HG02938 (cell line): ENCODE measurements around the gene CD248.
"Not testable (repeated sequence)": the region's sequence is repeated elsewhere in the genome, so short reads cannot be mapped to it uniquely, and the experiment has no call there.

ENCODE experiments used
- ATAC-seq: cut with Tn5 transposase; IDR thresholded peaks from one replicate; pipeline ENCODE4 v1.9.1; 2021; ENCODE audit warnings: mild to moderate bottlenecking, moderate library complexity; ENCODE audit not compliant: unreplicated experiment

CD248 gene

DNA sequence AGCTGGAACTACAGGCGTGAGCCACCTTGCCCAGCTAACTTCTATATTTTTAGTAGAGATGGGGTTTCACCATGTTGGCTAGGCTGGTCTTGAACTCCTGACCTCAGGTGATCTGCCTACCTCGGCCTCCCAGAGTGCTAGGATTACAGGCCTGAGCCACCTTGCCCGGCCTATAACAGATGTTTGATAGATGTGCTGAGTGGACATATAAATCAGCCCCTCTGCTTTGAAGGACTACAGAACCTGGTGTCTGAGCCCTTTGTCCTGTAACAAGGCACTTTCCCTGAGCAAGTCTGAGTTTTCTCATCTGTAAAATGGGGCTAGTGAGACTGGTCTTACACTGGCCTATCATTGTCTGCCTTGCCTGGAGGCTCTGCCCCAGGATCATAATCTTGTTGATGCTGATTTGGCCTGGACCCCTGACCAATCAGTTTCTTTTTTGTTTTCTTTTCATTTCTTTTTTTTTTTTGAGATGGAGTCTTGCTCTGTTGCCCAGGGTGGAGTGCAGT lies 12.4 kb upstream of the CD248 start:
- no peak for ATAC-seq

DNA sequence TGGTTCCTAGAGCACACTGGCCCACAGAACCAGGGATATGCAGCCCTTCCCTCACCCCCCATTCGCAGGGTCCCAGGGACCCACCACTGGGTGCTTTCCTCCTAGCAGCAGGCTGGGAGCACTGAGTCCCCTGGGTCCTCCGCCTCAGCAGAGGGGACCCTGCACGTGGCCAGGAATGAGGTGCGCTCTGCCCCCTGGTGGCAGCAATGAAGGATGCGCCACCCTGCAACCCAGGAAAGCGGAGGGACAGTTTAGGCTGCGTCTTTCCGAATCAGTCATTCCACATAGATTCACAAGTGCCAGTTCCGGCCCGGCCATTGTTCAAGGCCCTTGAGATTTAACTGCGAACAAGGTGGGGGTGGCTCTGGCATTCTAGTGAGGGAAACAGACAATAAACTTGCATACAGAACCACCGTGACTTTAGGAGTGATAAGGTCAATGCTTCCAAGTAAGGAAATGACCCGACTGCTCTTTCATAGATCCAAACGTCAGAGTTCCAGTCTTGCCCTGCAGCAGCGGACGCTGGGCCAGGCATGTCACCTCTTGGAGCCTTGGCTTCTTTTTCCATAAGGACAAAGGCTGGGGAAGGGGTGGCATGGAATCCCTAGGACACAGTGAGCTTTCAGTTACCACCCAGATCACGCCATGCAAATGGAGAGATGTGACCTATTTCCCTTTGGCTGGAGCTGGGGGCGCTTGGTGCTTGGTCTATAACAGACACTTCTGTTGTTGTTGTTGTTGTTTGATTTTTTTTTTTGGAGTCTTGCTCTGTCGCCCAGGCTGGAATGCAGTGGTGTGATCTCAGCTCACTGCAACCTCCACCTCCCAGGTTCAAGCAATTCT lies 11.7 kb upstream of the CD248 start:
- ATAC-seq: no peak

GRCh38 chr11:66328031-66328301 lies 11.1 kb upstream of the CD248 start:
- no peak for ATAC-seq

GRCh38 chr11:66327171-66328030 lies 10.6 kb upstream of the CD248 start:
- no peak for ATAC-seq

DNA sequence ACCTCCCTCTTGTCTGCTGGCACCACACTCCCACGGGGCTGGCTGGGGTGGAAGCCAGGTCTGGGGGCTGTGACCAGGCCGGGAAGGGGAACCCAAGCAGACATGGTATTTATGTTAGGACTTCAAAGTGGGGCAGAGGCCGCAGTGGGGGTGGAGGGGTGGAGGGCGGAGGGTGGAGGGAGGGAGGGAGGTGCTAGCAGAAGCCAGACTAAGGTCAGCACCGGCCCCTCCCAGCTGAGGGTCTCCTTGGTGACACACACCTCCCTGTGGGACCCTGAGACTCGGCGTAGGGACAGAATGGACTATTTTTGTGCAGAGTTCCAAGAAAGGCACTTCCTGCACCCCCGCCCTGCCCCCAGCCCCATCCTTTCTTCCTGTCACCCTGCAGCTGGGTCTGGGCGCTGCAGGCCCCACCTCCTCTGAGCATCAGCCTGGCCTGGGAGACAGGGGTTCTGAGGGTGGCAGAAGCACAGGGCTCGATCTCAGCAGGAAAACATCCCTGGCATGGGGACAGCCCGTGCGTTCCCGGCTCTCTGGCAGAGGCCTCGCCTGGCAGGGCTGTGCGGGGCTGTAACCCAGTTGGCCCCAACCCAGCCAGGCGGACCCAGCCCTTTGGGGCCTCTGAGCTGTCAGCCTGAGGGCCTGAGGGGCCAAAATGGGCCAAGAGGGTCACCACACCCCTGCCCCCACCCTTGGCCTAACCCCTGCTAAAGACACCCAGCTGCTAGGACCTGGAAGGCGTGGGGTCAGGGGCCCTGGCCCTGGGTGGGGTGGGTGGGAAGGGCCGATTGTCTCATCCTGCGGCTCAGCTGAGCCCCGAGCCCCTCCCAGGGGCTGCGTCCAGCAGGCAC lies 9.6 kb upstream of the CD248 start:
- no peak for ATAC-seq

- ATAC-seq: no peak
These were observed 8.4 kb upstream of the CD248 start for GRCh38 chr11:66325263-66325671.

DNA sequence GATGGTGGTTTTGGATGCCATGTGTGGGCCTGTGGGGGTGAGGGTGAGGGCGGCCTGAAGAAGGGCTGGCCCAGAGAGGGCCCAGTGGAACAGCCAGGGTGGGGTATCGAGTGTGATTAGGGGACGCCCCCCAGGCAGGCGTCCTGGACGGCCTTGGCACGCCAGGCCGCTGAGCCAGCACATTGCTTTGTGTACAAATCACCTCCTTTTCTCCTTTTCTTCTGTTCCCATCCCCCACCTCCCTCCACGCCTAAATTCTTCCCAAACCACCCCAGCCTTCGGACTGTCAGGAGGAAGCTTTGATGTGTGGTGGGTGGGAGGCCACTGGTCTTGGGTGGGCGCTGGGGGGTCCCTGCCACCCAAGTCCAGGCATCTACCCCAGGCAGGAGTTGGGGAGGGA lies 7.8 kb upstream of the CD248 start:
- ATAC-seq: no peak

DNA sequence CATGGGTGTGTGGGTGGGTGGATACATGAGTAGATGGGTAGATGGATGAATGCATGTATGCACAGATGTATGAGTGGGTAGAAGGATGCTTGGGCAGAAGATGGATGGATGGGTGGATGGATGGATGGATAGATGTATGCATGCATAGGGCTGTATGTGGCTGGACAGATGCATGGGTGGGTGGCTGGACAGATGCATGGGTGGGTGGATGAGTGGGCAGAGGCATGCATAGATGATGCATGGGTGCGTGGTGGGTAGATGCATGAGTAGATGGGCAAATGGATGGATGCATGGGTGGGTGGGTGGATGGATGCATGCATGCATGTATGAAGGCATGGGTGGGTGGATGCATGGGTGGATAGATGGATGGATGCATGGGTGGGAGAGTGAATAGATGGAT lies 6.8 kb upstream of the CD248 start:
- no peak for ATAC-seq

- no peak for ATAC-seq
These were observed 6.0 kb upstream of the CD248 start for GRCh38 chr11:66322732-66323427.

DNA sequence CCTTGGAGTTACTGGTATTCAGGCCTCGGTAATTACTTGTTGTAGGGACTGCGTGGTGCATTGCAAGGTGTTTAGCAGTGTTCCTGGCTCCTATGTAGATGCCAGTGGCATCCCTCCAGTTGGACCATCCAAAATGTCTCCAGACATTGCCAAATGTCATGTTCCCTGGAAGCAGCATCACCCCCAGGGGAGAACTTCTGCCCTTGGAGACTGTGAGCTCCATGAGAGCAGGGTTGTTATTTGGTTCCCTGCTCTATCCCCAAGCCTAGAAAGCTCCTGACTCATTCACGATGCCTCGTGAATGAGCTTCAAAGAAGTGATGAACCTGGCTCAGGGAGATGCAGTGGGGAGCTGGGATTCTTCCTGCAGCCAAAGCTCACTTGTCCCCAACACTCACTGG lies 4.8 kb upstream of the CD248 start:
- no peak for ATAC-seq

DNA sequence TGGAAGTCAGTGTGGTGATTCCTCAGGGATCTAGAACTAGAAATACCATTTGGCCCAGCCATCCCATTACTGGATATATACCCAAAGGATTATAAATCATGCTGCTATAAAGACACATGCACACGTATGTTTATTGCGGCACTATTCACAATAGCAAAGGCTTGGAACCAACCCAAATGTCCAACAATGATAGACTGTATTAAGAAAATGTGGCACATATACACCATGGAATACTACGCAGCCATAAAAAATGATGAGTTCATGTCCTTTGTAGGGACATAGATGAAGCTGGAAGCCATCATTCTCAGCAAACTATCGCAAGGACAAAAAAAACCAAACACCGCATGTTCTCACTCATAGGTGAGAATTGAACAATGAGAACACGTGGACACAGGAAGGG lies 3.9 kb upstream of the CD248 start:
- not testable (repeated sequence) for ATAC-seq

GRCh38 chr11:66320289-66320688 lies 3.4 kb upstream of the CD248 start:
- ATAC-seq: not testable (repeated sequence)

DNA sequence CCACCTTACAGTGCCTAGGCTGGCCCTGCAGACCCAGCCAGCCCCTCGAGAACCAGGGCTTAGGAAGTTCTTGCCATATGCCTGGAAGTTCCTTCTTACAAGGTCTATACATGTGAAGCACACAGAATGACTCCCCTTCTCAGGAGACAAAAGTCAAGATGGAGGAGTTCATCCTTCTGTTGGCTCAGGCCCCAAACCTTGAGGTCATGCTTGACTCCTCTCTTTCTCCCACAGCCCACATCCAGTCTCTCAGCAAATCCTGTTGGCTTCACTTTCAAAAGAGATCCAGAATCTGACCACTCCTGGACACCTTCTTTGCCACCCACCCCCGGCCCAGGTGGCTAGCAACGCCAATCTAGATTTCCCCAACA lies 1.7 kb upstream of the CD248 start:
- ATAC-seq: no peak

DNA sequence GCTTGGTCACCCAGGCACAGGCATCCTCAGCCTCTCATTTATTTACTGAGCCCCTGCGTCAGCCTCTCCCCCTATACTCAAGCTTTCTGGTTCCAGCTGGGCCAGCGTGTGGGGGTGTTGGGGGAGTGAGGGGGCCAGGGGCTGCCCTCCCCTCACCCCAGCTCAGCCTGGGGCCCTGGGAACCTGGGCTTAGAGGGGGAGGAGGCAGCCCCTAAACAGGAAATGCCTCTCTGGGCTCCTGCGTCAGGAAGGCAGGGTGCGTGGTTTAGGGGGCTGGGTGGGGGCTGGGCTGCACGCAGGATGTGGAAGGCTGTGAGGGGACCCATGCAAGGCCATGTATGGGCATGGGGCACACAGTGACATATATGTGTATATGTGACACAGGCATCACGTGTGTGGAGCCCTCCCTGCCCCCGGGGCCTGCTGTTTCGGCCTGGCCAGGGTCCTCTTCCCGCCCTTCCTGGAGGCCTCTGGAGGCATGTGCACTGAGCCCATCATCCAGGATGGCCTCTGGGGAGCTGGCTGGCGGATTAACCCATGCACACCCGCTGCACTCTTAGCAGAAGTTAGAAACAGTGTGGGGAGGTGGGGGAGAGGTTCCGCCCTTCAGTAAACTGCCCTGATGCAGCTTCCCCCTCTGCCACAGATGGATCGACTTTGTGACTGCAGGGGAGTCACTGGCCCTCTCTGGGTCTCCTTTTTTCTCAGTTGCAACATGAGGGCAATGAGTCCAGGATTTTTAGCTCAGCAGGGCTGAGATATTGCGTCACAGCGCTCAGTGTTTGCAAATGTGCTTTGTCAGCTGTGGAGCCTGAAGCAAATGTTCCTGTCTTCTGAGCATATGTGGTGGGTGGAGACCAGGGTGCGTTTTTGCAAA lies 1.1 kb upstream of the CD248 start:
- no peak for ATAC-seq

DNA sequence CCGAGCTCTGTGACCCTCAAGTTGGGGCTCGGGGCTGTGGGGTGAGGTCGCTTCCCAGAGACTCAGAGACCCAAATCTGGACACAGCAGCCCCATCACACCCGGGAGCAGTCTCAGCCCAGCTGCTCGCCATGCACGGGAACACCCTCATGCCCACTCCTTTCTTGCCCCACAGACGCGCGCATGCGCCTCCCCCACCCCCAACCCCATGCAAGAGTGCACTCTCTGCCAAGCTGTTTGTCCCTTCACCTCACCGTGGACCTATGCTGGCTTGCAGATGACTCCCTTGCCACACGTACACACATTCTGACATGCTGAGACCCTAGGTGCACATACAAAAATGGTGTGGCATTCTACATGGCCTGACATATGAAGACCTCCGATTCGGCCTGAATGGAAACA lies 478 bp upstream of the CD248 start:
- no peak for ATAC-seq

DNA sequence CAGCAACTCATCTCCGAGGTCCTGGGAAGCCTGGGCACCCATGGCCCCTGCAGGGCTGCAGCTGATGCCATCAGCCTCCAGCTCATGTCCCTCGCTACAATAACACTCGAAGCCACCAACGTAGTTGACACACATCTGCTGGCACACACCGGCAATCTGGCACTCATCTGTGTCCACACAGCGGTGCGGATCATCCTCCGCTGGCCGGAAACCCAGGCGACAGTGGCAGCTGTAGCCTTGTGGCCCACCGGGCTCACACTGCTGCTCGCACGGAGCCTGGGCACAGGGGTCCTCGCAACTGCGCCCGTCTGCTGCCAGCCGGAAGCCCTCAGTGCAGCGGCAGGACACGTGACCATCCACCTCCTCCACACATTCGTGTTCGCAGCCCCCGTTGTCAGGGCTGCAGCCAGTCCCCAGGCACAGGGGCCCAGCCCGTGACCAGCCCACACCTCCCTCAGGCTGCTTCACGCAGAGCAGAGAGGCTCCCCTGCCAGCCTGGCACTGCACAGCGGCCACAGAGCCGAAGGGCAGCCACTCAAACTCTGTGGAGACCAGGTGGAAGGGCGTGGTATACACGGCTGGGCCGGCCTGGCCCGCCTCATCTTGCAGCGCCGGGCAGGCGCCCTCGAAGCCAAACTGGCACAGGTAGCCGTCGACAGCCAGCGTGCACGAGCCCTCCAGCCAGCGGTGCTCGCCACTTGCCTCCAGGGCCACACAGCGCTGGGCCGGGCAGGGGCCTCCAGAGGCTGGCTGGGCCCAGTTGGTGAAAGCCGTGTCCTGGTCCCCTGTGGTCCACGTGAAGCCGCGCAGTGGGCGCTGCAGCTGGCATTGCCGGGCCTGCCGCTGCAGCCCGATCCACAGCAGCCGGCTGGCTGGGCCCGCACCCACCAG lies 678 bp downstream of the CD248 start:
- no peak for ATAC-seq

DNA sequence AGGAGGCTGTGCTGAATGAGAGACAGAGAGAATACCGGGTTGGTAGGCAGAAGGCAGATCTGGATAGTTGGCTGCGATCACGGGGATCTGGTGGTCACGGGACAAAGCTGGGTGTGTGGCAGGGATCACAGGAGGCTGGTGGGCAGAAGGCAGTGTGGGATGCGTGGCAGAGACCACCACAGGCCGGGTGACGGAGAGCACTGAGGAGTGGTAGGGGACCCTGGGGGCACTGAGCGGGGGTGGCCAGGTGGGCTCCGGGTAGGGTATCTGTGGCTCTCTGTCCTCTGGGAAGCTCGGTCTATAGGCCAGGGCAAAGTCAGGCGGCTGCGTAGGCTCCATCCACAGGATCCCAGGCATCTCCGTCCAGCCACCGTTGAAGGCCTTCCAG lies 1.4 kb downstream of the CD248 start:
- no peak for ATAC-seq

GRCh38 chr11:66314561-66315497 lies 2.0 kb downstream of the CD248 start:
- no peak for ATAC-seq
